ENCODE results near the gene RNF121.

- TF ChIP-seq, protein P1, sequence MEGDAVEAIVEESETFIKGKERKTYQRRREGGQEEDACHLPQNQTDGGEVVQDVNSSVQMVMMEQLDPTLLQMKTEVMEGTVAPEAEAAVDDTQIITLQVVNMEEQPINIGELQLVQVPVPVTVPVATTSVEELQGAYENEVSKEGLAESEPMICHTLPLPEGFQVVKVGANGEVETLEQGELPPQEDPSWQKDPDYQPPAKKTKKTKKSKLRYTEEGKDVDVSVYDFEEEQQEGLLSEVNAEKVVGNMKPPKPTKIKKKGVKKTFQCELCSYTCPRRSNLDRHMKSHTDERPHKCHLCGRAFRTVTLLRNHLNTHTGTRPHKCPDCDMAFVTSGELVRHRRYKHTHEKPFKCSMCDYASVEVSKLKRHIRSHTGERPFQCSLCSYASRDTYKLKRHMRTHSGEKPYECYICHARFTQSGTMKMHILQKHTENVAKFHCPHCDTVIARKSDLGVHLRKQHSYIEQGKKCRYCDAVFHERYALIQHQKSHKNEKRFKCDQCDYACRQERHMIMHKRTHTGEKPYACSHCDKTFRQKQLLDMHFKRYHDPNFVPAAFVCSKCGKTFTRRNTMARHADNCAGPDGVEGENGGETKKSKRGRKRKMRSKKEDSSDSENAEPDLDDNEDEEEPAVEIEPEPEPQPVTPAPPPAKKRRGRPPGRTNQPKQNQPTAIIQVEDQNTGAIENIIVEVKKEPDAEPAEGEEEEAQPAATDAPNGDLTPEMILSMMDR (conservative IDR thresholded peaks at IDR 0.05; ENCODE audit: low read depth, low read length): no peak
- TF ChIP-seq RAD21 (IDR thresholded peaks at IDR 0.05; ENCODE audit: low read length): no peak
- TF ChIP-seq BHLHE40 (IDR thresholded peaks at IDR 0.05; ENCODE audit: low read depth, low read length): no peak
These were observed 65.9 kb downstream of the RNF121 start for GRCh38 chr11:71994786-71995185.
